HG03558 (cell line): ENCODE measurements around the gene MSH2.
"Not testable (repeated sequence)": the region's sequence is repeated elsewhere in the genome, so short reads cannot be mapped to it uniquely, and the experiment has no call there.

Experiments used
- ATAC-seq: cut with Tn5 transposase; IDR thresholded peaks from one replicate; pipeline ENCODE4 v1.9.1; 2021; ENCODE audit warnings: moderate number of reproducible peaks; ENCODE audit not compliant: unreplicated experiment; ENCODE audit errors: extremely low read depth

MSH2 gene

DNA sequence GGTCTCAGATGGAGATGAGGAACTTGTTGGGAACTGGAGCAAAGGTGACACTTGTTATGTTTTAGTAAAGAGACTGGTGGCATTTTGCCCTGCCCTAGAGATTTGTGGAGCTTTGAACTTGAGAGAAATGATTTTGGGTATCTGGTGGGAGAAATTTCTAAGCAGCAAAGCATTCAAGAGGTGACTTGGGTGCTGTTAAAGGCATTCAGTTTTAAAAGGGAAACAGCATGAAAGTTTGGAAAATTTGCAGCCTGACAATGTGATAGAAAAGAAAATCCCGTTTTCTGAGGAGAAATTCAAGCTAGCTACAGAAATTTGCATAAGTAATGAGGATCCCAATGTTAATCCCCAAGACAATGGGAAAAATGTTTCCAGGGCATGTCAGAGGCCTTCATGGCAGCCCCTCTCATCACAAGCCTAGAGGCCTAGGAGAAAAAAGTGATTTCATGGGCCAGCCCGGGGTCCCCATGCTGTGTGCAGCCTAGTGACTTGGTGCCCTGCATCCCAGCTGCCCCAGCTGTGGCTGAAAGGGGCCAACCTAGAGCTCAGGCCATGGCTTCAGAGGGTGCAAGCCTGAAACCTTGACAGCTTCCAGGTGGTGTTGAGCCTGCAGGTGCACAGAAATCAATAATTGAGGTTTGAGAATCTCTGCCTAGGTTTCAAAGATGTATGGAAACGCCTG, 3.8 kb downstream of the MSH2 start:
- not testable (repeated sequence) for ATAC-seq

DNA sequence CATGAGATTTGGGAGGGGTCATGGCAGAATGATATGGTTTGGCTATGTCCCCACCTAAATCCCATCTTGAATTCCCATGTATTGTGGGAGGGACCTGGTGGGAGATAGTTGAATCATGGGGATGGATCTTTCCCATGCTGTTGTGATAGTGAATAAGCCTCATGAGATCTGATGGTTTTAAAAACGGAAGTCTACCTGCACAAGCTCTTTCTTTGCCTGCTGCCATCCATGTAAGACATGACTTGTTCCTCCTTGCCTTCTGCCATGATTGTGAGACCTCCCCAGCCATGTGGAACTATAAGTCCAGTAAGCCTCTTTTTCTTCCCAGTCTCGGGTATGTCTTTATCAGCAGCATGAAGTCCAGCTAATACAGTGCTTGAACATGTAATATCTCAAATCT, 5.0 kb downstream of the MSH2 start:
- ATAC-seq = not testable (repeated sequence)

DNA sequence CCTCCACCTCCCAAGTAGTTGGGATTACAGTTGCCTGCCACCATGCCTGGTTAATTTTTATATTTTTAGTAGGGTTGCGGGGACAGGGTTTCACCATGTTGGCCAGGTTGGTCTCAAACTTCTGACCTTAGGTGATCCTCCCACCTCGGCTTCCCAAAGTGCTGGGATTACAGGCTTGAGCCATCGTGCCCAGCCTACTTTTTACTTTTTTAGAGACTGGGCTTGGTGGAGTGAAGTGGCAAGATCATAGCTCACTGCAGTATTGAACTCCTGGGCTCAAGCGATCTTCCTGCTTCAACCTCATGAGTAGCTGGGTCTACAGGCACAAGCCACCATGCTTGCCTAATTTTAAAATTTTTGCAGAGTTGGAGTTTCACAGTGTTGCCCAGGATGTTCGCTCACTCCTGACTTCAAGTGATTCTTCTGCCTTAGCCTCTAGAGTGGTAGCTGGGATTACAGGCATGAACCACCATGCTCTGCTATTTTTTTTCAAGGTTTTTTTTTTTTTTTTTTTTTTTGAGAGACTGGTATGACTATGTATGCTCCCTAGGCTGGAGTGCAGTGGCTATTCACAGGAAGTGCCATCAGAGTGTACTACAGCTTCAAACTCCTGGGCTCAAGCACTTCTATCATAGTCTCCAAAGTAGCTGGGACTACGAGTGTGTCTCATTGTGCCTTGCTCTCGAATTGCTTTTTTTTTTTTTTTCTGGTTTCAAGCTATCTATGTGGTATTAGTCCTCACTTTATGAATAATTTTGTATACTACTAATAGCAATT, 11.9 kb downstream of the MSH2 start:
- ATAC-seq = no peak

DNA sequence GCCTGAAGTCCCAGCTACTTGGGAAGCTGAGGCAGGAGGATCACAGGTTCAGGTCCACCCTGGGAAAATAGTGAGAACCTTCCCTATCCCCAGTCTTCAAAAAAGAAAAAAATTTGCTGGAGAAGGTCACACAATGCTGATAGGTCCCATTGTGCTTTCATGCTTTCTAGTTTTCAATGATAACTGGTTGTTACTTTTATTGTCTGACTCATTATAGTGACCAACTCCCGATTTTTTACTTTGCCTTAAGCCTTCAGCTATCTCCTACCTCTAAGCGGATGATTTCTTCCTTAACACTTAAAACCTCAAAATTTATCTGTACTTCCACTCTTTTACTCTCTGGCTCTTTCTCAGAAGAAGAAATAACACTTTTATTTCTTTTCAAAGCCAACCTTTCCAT, 17.3 kb downstream of the MSH2 start:
- ATAC-seq = no peak

DNA sequence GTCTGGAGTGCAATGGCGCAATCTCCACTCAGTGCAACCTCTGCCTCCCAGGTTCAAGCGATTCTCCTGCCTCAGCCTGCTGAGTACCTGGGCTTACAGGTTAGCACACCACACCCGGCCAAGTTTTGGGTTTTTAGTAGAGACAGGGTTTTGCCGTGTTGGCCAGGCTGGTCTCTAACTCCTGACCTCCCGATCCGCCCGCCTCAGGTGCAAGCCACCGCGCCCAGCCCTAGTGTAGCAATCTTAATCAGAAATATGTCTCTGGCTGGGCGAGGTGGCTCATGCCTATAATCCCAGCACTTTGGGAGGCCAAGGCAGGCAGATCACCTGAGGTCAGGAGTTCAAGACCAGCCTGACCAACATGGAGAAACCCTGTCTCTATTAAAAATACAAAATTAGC, 17.7 kb downstream of the MSH2 start:
- ATAC-seq = not testable (repeated sequence)

DNA sequence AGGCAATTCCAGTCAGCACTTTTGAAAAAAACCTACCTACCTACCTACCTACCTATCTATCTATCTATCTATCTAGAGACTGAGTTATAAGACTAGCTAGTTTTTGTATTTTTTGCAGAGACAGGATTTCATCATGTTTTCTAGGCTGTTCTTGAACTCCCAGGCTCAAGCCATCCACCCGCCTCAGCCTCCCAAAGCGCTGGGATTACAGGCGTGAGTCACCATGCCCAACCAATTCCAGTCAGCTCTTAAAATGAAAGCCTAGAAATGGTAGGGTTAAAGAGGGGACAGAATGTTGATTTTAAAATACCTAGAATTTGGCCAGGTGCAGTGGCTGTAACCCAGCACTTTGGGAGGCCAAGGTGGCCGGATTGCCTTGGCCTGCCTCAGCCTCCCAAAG, 19.1 kb downstream of the MSH2 start:
- ATAC-seq = no peak

DNA sequence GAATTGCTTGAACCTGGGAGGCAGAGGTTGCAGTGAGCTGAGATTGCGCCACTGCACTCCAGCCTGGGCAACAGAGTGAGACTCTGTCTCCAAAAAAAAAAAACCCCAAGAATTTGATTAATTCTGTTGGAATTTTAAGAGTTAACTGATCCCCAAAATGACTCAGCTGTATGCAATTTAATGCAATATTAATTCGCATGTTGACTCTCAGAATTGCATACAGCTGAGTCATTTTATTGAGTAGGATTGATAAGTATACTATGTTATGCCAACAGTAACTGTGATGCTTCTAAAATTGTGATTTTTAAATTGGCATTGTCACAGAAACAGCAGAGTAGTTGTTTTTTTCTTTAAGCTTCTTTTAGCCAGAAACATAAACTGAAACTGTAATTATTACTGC, 19.6 kb downstream of the MSH2 start:
- no peak for ATAC-seq

DNA sequence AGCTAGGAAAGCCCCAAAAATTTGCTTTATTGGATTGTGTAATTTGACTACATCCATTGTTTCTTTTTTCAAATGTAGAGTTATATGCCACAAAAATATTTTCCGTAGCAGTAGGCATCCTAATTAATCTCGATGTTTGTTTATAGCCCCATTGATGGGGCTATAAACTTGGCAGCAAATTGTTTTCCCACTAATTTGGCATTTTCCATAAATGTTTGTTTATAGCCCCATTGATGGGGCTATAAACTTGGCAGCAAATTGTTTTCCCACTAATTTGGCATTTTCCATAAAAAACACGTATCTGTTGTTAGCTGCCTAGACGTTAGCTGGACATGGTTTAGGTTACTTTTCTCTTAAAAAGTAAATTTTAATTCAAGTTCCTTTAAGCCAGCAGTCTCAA, 23.8 kb downstream of the MSH2 start:
- no peak for ATAC-seq

DNA sequence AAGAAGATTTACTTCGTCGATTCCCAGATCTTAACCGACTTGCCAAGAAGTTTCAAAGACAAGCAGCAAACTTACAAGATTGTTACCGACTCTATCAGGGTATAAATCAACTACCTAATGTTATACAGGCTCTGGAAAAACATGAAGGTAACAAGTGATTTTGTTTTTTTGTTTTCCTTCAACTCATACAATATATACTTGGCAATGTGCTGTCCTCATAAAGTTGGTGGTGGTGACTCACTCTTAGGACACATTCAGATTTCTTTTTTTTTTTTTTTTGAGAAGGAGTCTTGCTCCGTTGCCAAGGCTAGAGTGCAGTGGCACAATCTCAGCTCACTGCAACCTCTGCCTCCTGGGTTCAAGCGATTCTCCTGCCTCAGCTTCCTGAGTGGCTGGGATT, 26.8 kb downstream of the MSH2 start:
- no peak for ATAC-seq

DNA sequence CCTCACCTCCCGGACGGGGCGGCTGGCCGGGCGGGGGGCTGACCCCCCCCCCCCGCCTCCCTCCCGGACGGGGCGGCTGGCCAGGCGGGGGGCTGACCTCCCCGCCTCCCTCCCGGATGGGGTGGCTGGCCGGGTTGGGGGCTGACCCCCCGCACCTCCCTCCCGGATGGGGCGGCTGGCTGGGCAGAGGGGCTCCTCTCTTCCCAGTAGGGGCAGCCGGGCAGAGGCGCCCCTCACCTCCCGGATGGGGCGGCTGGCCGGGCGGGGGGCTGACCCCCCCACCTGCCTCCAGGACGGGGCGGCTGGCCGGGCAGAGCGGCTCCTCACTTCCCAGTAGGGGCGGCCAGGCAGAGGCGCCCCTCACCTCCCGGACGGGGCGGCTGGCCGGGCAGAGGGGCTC, 30.1 kb downstream of the MSH2 start:
- ATAC-seq = not testable (repeated sequence)

DNA sequence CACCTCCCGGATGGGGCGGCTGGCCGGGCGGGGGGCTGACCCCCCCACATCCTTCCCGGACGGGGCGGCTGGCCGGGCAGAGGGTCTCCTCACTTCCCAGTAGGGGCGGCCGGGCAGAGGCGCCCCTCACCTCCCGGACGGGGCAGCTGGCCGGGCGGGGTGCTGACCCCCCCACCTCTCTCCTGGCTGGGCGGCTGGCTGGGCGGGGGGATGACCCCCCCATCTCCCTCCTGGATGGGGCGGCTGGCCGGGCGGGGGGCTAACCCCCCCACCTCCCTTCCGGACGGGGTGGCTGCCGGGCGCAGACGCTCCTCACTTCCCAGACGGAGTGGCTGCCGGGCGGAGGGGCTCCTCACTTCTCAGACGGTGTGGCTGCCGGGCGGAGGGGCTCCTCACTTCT, 30.5 kb downstream of the MSH2 start:
- ATAC-seq = not testable (repeated sequence)

DNA sequence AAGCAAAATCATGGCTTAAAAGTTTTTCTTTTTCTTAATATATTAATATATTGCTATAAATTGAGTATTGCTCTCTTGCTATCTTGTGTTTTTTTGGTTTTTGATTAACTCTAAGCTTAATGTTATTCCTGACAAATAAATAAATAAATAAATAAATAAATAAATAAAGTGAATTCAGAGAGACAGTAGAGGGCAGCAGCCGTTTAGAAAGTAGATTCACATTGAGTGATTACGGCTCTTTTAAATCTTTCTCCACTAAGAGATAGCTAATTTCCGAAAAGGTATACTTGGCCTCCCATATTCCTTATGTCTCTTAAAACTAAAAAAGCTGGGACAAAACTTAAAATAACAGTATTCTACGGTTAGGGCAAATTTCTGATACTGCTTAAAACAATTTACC, 34.3 kb downstream of the MSH2 start:
- ATAC-seq = no peak

DNA sequence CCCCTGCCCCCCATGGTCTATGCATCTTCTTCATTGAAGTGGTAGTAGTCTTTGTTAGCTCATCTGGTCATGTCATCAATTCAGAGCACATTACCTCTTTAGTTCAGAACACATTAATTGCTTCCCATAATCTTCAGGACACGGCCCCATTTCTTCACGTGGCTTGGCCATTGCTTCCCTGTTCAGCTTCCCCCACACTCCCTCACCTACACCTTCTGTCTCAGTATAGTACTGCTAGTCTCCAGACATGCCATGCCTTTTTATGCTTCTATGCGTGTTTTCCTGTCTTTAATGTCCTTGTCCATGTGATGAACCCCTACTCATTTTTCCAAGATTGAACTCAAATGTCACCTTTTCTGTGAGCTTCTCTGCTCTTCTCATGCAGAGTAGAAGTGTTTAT, 35.1 kb downstream of the MSH2 start:
- no peak for ATAC-seq

DNA sequence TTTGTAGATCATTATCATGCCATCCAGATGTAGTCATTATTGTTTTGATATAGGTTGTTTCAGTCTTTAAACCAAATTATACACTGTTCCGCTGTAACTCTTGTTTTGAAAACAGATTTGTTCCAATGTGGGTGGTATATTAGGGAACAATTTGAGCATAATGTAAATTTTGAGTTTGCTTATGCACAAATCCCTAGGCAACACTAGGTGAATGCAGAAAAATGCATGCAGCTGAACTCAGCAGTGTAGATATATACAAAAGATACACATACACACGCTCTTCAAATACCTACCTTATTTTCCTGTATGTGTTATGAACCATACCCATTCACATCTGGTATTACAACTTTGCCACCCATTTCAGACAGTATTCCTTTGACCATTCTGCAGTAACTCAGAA, 35.8 kb downstream of the MSH2 start:
- no peak for ATAC-seq

DNA sequence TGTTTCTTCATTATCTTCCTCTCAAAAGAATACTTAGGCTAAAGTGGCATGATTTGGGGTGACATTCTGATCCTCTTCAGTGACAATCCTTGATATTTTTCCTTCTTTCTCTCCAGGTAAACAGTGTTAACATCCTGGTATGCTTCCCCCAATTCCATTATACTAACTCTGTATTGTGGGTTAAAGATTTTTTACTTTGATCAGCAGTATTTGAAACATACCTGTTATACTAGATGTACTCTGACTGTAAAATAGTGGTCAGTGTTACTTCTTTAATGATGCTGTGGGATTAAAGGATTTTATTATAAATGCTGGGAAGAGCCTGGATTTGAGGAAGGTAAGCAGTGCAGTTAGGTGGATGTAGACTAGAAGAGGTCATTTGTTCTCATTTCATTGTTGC, 48.8 kb downstream of the MSH2 start:
- no peak for ATAC-seq

DNA sequence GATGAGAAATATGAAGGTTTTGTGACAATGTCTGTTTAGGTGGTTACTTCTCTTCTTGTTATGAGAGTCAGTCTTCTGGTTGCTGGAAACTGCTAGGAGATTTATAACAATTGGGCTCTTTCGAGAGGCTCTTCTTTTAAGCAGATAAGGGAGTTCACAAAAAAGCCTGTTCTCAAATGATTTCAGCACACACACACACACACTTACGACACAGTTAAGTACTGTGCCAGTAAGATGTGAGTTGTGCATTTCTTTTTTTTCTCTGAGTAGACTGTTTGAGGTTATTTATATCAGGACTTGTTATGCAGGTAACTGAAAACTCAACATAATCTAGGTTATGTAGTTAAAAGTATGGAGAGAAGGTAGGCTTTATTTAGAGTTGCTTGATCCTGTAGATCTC, 49.8 kb downstream of the MSH2 start:
- no peak for ATAC-seq

DNA sequence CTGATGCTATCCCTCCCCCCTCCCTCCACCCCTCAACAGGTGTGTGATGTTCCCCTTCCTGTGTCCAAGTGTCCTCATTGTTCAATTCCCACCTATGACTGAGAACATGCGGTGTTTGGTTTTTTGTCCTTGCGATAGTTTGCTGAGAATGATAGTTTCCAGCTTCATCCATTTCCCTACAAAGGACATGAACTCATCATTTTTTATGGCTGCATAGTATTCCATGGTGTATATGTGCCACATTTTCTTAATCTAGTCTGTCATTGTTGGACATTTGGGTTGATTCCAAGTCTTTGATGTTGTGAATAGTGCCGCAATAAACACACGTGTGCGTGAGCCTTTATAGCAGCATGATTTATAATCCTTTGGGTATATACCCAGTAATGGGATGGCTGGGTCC, 51.9 kb downstream of the MSH2 start:
- ATAC-seq = not testable (repeated sequence)

DNA sequence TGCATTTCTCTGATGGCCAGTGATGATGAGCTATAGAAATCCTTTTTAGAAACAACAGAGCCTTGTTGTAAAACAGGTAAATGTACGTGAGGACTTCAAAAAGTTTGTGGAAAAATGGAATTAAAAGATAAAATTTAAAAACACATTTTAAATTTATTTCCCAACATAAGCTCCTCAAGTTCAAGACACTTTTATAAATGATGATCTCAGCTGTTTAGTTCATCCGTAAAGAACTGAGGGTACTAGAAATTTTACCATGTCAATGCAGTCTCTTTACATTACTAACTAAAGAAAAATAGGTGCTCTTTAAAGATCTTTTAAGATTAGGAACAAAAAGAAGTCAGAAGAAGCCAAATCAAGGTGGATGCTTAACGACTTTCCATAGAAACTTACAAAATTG, 52.5 kb downstream of the MSH2 start:
- no peak for ATAC-seq

DNA sequence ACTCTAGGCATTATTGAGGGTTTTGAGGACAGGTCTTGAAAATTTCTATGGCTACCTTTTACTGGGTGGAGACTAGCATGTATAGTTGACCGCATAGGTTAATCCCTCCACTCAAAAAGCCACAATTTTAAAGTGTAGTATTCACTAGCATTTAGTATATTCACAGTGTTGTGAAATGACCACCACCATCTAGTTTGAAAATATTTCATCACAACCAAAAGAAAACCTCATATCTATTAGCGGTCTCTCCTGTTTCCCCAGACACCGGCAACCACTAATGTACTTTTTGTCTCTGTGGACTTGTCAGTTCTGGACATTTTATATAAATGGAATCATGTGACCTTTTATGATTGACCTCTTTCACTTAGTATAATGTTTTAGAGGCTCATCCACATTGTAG, 53.9 kb downstream of the MSH2 start:
- ATAC-seq = no peak

DNA sequence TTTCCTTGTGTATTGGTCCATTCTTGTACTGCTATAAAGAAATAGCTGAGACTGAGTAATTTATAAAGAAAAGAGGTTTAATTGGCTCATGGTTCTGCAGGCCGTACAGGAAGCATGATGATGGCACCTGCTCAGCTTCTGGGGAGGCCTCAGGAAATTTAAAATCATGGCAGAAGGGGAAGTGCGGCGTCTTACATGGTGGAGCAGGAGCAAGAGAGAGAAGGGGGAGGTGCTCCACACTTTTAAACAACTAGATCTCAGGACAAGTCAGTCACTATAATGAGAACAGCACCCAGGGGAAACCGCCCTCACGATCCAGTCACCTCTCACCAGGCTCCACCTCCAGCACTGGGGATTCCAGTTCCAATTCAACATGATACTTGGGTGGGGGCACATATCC, 54.3 kb downstream of the MSH2 start:
- ATAC-seq = no peak

DNA sequence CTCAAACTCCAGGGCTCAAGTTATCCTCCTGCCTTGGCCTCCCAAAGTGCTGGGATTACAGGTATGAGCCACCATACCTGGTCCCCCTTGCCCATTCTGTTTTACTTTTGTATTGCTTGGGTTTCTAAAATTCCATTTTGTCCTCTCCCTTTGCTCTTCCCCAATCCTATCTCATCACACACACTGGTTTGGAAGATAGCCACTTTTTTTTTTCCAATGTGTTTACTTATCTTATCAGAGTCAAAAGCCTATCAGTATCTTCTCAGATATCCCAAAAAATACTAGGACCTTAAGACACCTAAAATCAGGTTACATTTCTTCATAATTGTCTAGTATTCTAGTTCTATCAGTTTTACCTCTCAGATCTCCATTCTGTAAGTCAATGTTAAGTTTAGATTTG, 56.1 kb downstream of the MSH2 start:
- ATAC-seq = no peak

DNA sequence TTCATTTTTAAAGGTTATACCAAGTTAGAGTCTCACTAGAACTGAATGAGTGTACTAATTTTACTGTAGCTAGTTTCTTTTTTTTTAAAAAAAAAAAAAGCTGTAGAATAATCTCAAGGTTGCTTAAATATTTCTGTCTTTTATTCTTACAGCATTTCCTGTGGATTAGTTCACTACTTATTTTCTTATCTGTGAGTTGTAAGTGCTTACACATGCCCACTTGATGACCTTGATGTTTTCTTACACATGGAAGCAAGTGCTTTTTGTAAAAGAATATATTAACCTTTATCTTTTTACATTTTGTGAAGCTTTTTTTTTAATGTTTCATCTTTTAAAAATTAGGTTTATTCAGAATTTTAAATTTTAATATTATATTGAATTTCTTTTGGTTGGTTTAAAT, 57.8 kb downstream of the MSH2 start:
- ATAC-seq = no peak
